PC-9 (cell line): ENCODE results near the gene PSMC5.

Source experiments
- CTCF ChIP-seq: fragments of 200-600 bp; sonication (generic); conservative IDR thresholded peaks from 2 replicates; pipeline ENCODE4 v1.6.1; 2017; ENCODE audit warnings: mixed run types, antibody characterized with exemption, mild to moderate bottlenecking, moderate library complexity
- EZH2 ChIP-seq: fragments of 200-600 bp; sonication (generic); IDR thresholded peaks from 2 replicates; pipeline ENCODE4 v1.8.0; 2017; ENCODE audit warnings: antibody characterized with exemption, low read depth

GRCh38 chr17:63780928-63781327, 46.3 kb upstream of the PSMC5 start:
- TF ChIP-seq EZH2 = no peak
- TF ChIP-seq CTCF = no peak
